K562 (cell line): ENCODE results near the gene EBF4. TPM values are rescaled to one million over a fixed set of nuclear protein-coding genes. Genes with fewer than 3 reads are reported as not detected.

ENCODE experiments used
- BHLHE40 ChIP-seq: IDR thresholded peaks from 2 replicates; pipeline ENCODE4 v1.6.1; 2011; ENCODE audit warnings: low read length, improper control_type of control experiment
- EP300 ChIP-seq: IDR thresholded peaks from 2 replicates; pipeline ENCODE4 v1.6.1; 2012; ENCODE audit warnings: low read length, improper control_type of control experiment
- JUND ChIP-seq, 2 experiments: IDR thresholded peaks; 2 replicates in 1 of 2; 3 replicates in 1 of 2; pipeline ENCODE4 v1.6.1; 2011; ENCODE audit warnings: borderline replicate concordance in 2 of 2, low read depth in 2 of 2, low read length in 2 of 2, improper control_type of control experiment in 1 of 2, missing biosample characterization in 1 of 2, missing genetic modification characterization in 1 of 2, missing genetic modification reagents in 1 of 2
- MAX ChIP-seq: sonication (generic); formaldehyde crosslinking; IDR thresholded peaks from 2 replicates; pipeline ENCODE4 v1.9.0; 2022; ENCODE audit warnings: mild to moderate bottlenecking, missing genetic modification reagents
- MLLT1 ChIP-seq, 2 experiments: fragments of 450-650 bp; IDR thresholded peaks; 2 replicates each; pipeline ENCODE4 v1.6.1; 2016
- NCOR1 ChIP-seq: fragments of 450-650 bp; IDR thresholded peaks from 2 replicates; pipeline ENCODE4 v1.6.1; 2016; ENCODE audit warnings: mild to moderate bottlenecking, moderate library complexity
- NFE2 ChIP-seq: IDR thresholded peaks from 2 replicates; pipeline ENCODE4 v1.6.1; 2014; ENCODE audit warnings: antibody characterized with exemption, low read depth
- SIN3A ChIP-seq, 2 experiments: fragments of 150-350 bp in 1 of 2; IDR thresholded peaks; 2 replicates each; pipeline ENCODE4 v1.6.1; 2011 to 2016; ENCODE audit warnings: borderline replicate concordance in 2 of 2, low read depth in 2 of 2, low read length in 2 of 2, mild to moderate bottlenecking in 2 of 2, moderate library complexity in 2 of 2; ENCODE audit not compliant: control insufficient read depth in 1 of 2
- TFAP4 ChIP-seq: sonication (generic); formaldehyde crosslinking; IDR thresholded peaks from 2 replicates; pipeline ENCODE4 v1.8.0; 2022; ENCODE audit warnings: missing genetic modification reagents, mild to moderate bottlenecking, moderate library complexity, borderline replicate concordance
- TGIF2 ChIP-seq: sonication (generic); formaldehyde crosslinking; IDR thresholded peaks from 2 replicates; pipeline ENCODE4 v1.8.1; 2022; ENCODE audit warnings: mild to moderate bottlenecking, missing genetic modification reagents, moderate library complexity
- ZFP30 ChIP-seq: fragments of 250-450 bp; sonication (Bioruptor Pico); IDR thresholded peaks from 2 replicates; pipeline ENCODE4 v1.8.0; 2022; ENCODE audit warnings: moderate library complexity, mild to moderate bottlenecking, inconsistent platforms, borderline replicate concordance
- ZHX1 ChIP-seq: fragments of 150-350 bp; conservative IDR thresholded peaks from 2 replicates; pipeline ENCODE4 v1.6.1; 2014; ENCODE audit warnings: low read length
- ZNF280B ChIP-seq: fragments of 250-450 bp; sonication (Bioruptor Pico); IDR thresholded peaks from 2 replicates; pipeline ENCODE4 v1.5.1; 2021; ENCODE audit warnings: mild to moderate bottlenecking
- ZNF316 ChIP-seq: fragments of 450-650 bp; IDR thresholded peaks from 2 replicates; pipeline ENCODE4 v1.6.1; 2016
- polyA plus RNA-seq, 8 experiments: library from polyadenylated mRNA; depleted of rRNA in 4 of 8; stranded (reverse) in 5 of 8; unstranded in 3 of 8; fragments of >200 nt; fragmentation: Nextera tagmentation in 2 of 8; fragmentation: Illumina TruSeq in 1 of 8; extraction: Ambion mirVana in 2 of 8; extraction: Trizol in 1 of 8; gene quantifications; 2 replicates each; pipeline versions ENCODE4 v1.2.1 to v1.2.3, GENCODE V29; 2011 to 2014; ENCODE audit warnings: inconsistent platforms in 1 of 8, missing spikeins in 1 of 8
- total RNA-seq, 7 experiments: library from RNA; depleted of rRNA in 6 of 7; stranded (reverse); fragments of >200 nt in 6 of 7; fragmentation: Illumina TruSeq in 2 of 7; extraction: Trizol in 2 of 7; gene quantifications; 2 replicates each; pipeline versions ENCODE4 v1.2.1 to v1.2.3, GENCODE V29; 2011 to 2021; ENCODE audit warnings: low replicate concordance in 1 of 7

Gene EBF4
- total and polyA plus RNA-seq, 9 of the 15 experiments (the other 6 are each of a cell fraction or from before 2014, with no cell fraction given): 0.09 TPM; not detected in 8

- TF ChIP-seq ZHX1 (peak; percentile 57; the same call in 1 of the 2 replicates), TFAP4 (CRISPR knock-in tag) (peak; percentile 80), ZFP30 (CRISPR knock-in tag) (no peak), ZNF316 (peak; percentile 10; the same call in 1 of the 2 replicates), JUND (IDR thresholded peaks at IDR 0.05; ENCODE audit: borderline replicate concordance, low read depth, low read length) (peak; percentile 56; the same call in 1 of the 2 replicates), JUND (tag; IDR thresholded peaks at IDR 0.05; ENCODE audit: borderline replicate concordance, low read depth, low read length) (no peak), EP300 (peak; percentile 25), ZNF280B (CRISPR knock-in tag) (no peak), TGIF2 (CRISPR knock-in tag) (no peak), SIN3A (IDR thresholded peaks at IDR 0.05; ENCODE audit: borderline replicate concordance in 2 of 2, control insufficient read depth in 1 of 2, low read depth in 2 of 2, low read length in 2 of 2) (peak; percentile 68 to 75; a peak in 2 of 4 replicates), MLLT1 (IDR thresholded peaks at IDR 0.05) (peak in 1 of 2 experiments; percentile 86; a peak in 2 of 4 replicates), MAX (CRISPR knock-in tag) (peak; percentile 71), NFE2 (peak; percentile 39), NCOR1 (0 out of 2 replicates have a peak, but pooled peaks have one; percentile 18), BHLHE40 (peak; percentile 40; the same call in 1 of the 2 replicates)
Measured at GRCh38 chr20:2663887-2664719, 28.5 kb upstream of the EBF4 start, which contains the start of gene IDH3B (continued).
